GM21367 (cell line): ENCODE results near the gene DDX52.

ENCODE experiments used
- ATAC-seq: cut with Tn5 transposase; IDR thresholded peaks from one replicate; pipeline ENCODE4 v1.9.1; 2021; ENCODE audit not compliant: unreplicated experiment

The DDX52 gene

GRCh38 chr17:37598145-37598544 is 45.1 kb downstream of the DDX52 start:
- ATAC-seq = no peak

- no peak for ATAC-seq
Measured at GRCh38 chr17:37592291-37592690, 51.0 kb downstream of the DDX52 start.

- no peak for ATAC-seq
Measured at GRCh38 chr17:37585066-37585465, 58.2 kb downstream of the DDX52 start.

GRCh38 chr17:37576281-37576680 is 67.0 kb downstream of the DDX52 start:
- no peak for ATAC-seq

- no peak for ATAC-seq
Measured at GRCh38 chr17:37574427-37574826, 68.8 kb downstream of the DDX52 start.

- no peak for ATAC-seq
Measured at GRCh38 chr17:37571674-37572073, 71.6 kb downstream of the DDX52 start.

- ATAC-seq = no peak
Measured at GRCh38 chr17:37570527-37571093, 72.6 kb downstream of the DDX52 start.

GRCh38 chr17:37568350-37569053 is 74.7 kb downstream of the DDX52 start:
- ATAC-seq = no peak

GRCh38 chr17:37567538-37567937 is 75.7 kb downstream of the DDX52 start:
- ATAC-seq = no peak

- ATAC-seq = no peak
Measured at GRCh38 chr17:37567137-37567536, 76.1 kb downstream of the DDX52 start.

- no peak for ATAC-seq
Measured at GRCh38 chr17:37564252-37564651, 79.0 kb downstream of the DDX52 start.

- ATAC-seq = no peak
Measured at GRCh38 chr17:37562016-37562745, 81.1 kb downstream of the DDX52 start.
